GM12891 (cell line): ENCODE results near the gene RPL21.

Experiments used
- POLR2A ChIP-seq: IDR thresholded peaks from 2 replicates; pipeline ENCODE4 v1.6.1; 2011; ENCODE audit warnings: low read depth, low read length, control low read depth
- TAF1 ChIP-seq: IDR thresholded peaks from 2 replicates; pipeline ENCODE4 v1.6.1; 2011; ENCODE audit warnings: low read depth, low read length, control low read depth

- TF ChIP-seq TAF1, result no peak
- no peak for TF ChIP-seq POLR2A
Measured at GRCh38 chr13:27266917-27267316, 15.6 kb downstream of the RPL21 start.
